NCI-H345 (cell line): ENCODE results near the gene CYS1.
"Not testable (repeated sequence)": the region's sequence is repeated elsewhere in the genome, so short reads cannot be mapped to it uniquely, and the experiment has no call there.

Source experiments
- DNase-seq: peaks from one replicate; lab custom pipeline; 2025; lab: John Stamatoyannopoulos, UW

Gene CYS1

GRCh38 chr2:10029875-10030223 is 50.4 kb downstream of the CYS1 start:
- DNase-seq, result no peak

GRCh38 chr2:10028988-10029874 is 51.0 kb downstream of the CYS1 start:
- peak; percentile 38 for DNase-seq

GRCh38 chr2:10028407-10028987 is 51.7 kb downstream of the CYS1 start:
- no peak for DNase-seq

- DNase-seq, result no peak
Observed at GRCh38 chr2:10027660-10028330, 52.4 kb downstream of the CYS1 start.

GRCh38 chr2:10026940-10027569 is 53.2 kb downstream of the CYS1 start:
- DNase-seq, result no peak

- DNase-seq, result no peak
Observed at GRCh38 chr2:10022966-10023662, 57.1 kb downstream of the CYS1 start.

- no peak for DNase-seq
Observed at GRCh38 chr2:10022445-10022844, 57.8 kb downstream of the CYS1 start.

GRCh38 chr2:10022041-10022421 is 58.2 kb downstream of the CYS1 start:
- no peak for DNase-seq

- no peak for DNase-seq
Observed at GRCh38 chr2:10019602-10020400, 60.4 kb downstream of the CYS1 start.

GRCh38 chr2:10019174-10019573 is 61.0 kb downstream of the CYS1 start:
- no peak for DNase-seq

- no peak for DNase-seq
Observed at GRCh38 chr2:10017313-10017941, 62.8 kb downstream of the CYS1 start.

GRCh38 chr2:10016802-10017258 is 63.4 kb downstream of the CYS1 start:
- no peak for DNase-seq

- DNase-seq, result no peak
Observed at GRCh38 chr2:10016001-10016801, 64.0 kb downstream of the CYS1 start.

- DNase-seq, result not testable (repeated sequence)
Observed at GRCh38 chr2:10015376-10015989, 64.7 kb downstream of the CYS1 start.

GRCh38 chr2:10014418-10015190 is 65.6 kb downstream of the CYS1 start:
- no peak for DNase-seq

GRCh38 chr2:10013651-10014417 is 66.4 kb downstream of the CYS1 start:
- not testable (repeated sequence) for DNase-seq

GRCh38 chr2:10012963-10013461 is 67.2 kb downstream of the CYS1 start:
- no peak for DNase-seq
